Duodenal mucosa (tissue), 2 donors: ENCODE measurements around the gene C1QB.

ENCODE experiments used
- H3K27ac ChIP-seq: one replicate; pipeline ENCODE4 v1.7.0; 2013; ENCODE audit warnings: low read depth, low read length
- H3K27me3 ChIP-seq, 2 donors: one replicate each; pipeline ENCODE4 v1.7.0; 2013; ENCODE audit warnings: low read length in 2 of 2, control low read depth in 1 of 2; ENCODE audit not compliant: insufficient read depth in 2 of 2, control insufficient read depth in 1 of 2
- H3K36me3 ChIP-seq, 2 donors: one replicate each; pipeline ENCODE4 v1.7.0; 2013; ENCODE audit warnings: low read length in 2 of 2, control low read depth in 1 of 2; ENCODE audit not compliant: insufficient read depth in 2 of 2, control insufficient read depth in 1 of 2
- H3K4me1 ChIP-seq, 2 donors: one replicate each; pipeline ENCODE4 v1.7.0; 2013; ENCODE audit warnings: low read length in 2 of 2, control low read depth in 1 of 2; ENCODE audit not compliant: insufficient read depth in 2 of 2, control insufficient read depth in 1 of 2
- H3K4me3 ChIP-seq, 2 donors: one replicate each; pipeline ENCODE4 v1.7.0; 2013; ENCODE audit warnings: low read length in 2 of 2, low read depth in 1 of 2
- H3K9ac ChIP-seq, 2 donors: one replicate each; pipeline ENCODE4 v1.7.0; 2013; ENCODE audit warnings: low read length in 2 of 2, low read depth in 1 of 2
- H3K9me3 ChIP-seq, 2 donors: one replicate each; pipeline ENCODE4 v1.7.0; 2013; ENCODE audit warnings: low read length in 2 of 2, control low read depth in 1 of 2; ENCODE audit not compliant: control insufficient read depth in 1 of 2

The C1QB gene

GRCh38 chr1:22633697-22634463, 19.2 kb upstream of the C1QB start:
- H3K4me3 ChIP-seq, result no peak overlapping the region
- H3K9ac ChIP-seq, result no peak overlapping the region
- H3K36me3 ChIP-seq, result no peaks in the 10 kb centered on the region
- H3K4me1 ChIP-seq, result no peaks in the 10 kb centered on the region
- H3K27ac ChIP-seq, result no peak overlapping the region
- peaks cover 0 to 6% of the 10 kb centered on the region in 2 donors for H3K27me3 ChIP-seq
- no peaks in the 10 kb centered on the region for H3K9me3 ChIP-seq

- H3K4me3 ChIP-seq, result no peak overlapping the region
- H3K9ac ChIP-seq, result no peak overlapping the region
- no peaks in the 10 kb centered on the region for H3K4me1 ChIP-seq
- H3K27me3 ChIP-seq, result peaks cover 0 to 4% of the 10 kb centered on the region in 2 donors
- no peaks in the 10 kb centered on the region for H3K9me3 ChIP-seq
- H3K27ac ChIP-seq, result no peak overlapping the region
- H3K36me3 ChIP-seq, result no peaks in the 10 kb centered on the region
Observed at GRCh38 chr1:22635436-22635835, 17.6 kb upstream of the C1QB start.

GRCh38 chr1:22636353-22636752, 16.7 kb upstream of the C1QB start, which contains the start of gene C1QA:
TSS of gene C1QA (plus strand) at chr1:22636628. CDS start at chr1:22637617, 989 bp downstream.
- Histone ChIP-seq H3K36me3 (no peaks in the 10 kb centered on the region), H3K27me3 (peaks cover 0 to 4% of the 10 kb centered on the region in 2 donors), H3K9ac (peak within 1 kb of the TSS in 1 of 2 donors; percentile 6), H3K4me1 (peaks cover 0 to 2% of the 10 kb centered on the region in 2 donors), H3K9me3 (no peaks in the 10 kb centered on the region), H3K27ac (no peak within 1 kb of the TSS), H3K4me3 (peak within 1 kb of the TSS; percentile 30 to 51)

GRCh38 chr1:22636927-22637326, 16.1 kb upstream of the C1QB start:
- no peaks in the 10 kb centered on the region for H3K36me3 ChIP-seq
- peak overlapping the region; percentile 30 to 51 for H3K4me3 ChIP-seq
- H3K27ac ChIP-seq, result no peak overlapping the region
- H3K27me3 ChIP-seq, result peaks cover 0 to 4% of the 10 kb centered on the region in 2 donors
- no peaks in the 10 kb centered on the region for H3K9me3 ChIP-seq
- peak overlapping the region in 1 of 2 donors; percentile 6 for H3K9ac ChIP-seq
- H3K4me1 ChIP-seq, result peaks cover 0 to 3% of the 10 kb centered on the region in 2 donors

- Histone ChIP-seq H3K9me3 (no peaks in the 10 kb centered on the region), H3K9ac (no peak overlapping the region), H3K27ac (no peak overlapping the region), H3K36me3 (no peaks in the 10 kb centered on the region), H3K27me3 (peaks cover 0 to 4% of the 10 kb centered on the region in 2 donors), H3K4me1 (peaks cover 0 to 3% of the 10 kb centered on the region in 2 donors), H3K4me3 (peak overlapping the region in 1 of 2 donors; percentile 51)
Observed at GRCh38 chr1:22637907-22638445, 15.1 kb upstream of the C1QB start.

- Histone ChIP-seq H3K4me3 (no peak overlapping the region), H3K9me3 (no peaks in the 10 kb centered on the region), H3K27me3 (peaks cover 0 to 4% of the 10 kb centered on the region in 2 donors), H3K9ac (no peak overlapping the region), H3K36me3 (no peaks in the 10 kb centered on the region), H3K4me1 (peaks cover 0 to 3% of the 10 kb centered on the region in 2 donors), H3K27ac (no peak overlapping the region)
Observed at GRCh38 chr1:22638476-22639234, 14.4 kb upstream of the C1QB start.

- H3K9me3 ChIP-seq, result no peaks in the 10 kb centered on the region
- H3K4me1 ChIP-seq, result peaks cover 0 to 3% of the 10 kb centered on the region in 2 donors
- no peaks in the 10 kb centered on the region for H3K36me3 ChIP-seq
- H3K27me3 ChIP-seq, result peaks cover 0 to 4% of the 10 kb centered on the region in 2 donors
- no peak overlapping the region for H3K4me3 ChIP-seq
- H3K27ac ChIP-seq, result no peak overlapping the region
- H3K9ac ChIP-seq, result no peak overlapping the region
Observed at GRCh38 chr1:22639286-22639685, 13.8 kb upstream of the C1QB start.

GRCh38 chr1:22641247-22641646, 11.8 kb upstream of the C1QB start:
- H3K27me3 ChIP-seq, result no peaks in the 10 kb centered on the region
- H3K4me3 ChIP-seq, result no peak overlapping the region
- H3K36me3 ChIP-seq, result no peaks in the 10 kb centered on the region
- H3K4me1 ChIP-seq, result peaks cover 0 to 3% of the 10 kb centered on the region in 2 donors
- H3K9ac ChIP-seq, result no peak overlapping the region
- H3K9me3 ChIP-seq, result no peaks in the 10 kb centered on the region
- no peak overlapping the region for H3K27ac ChIP-seq

- Histone ChIP-seq H3K9ac (no peak overlapping the region), H3K36me3 (no peaks in the 10 kb centered on the region), H3K9me3 (no peaks in the 10 kb centered on the region), H3K27me3 (no peaks in the 10 kb centered on the region), H3K4me1 (peaks cover 0 to 3% of the 10 kb centered on the region in 2 donors), H3K27ac (no peak overlapping the region), H3K4me3 (no peak overlapping the region)
Observed at GRCh38 chr1:22641906-22642636, 11.0 kb upstream of the C1QB start.
